HG02588 (cell line): ENCODE data around the gene LYZL1.
"Not testable (repeated sequence)": the region's sequence is repeated elsewhere in the genome, so short reads cannot be mapped to it uniquely, and the experiment has no call there.

ENCODE experiments used
- ATAC-seq: cut with Tn5 transposase; IDR thresholded peaks from one replicate; pipeline ENCODE4 v1.9.1; 2021; ENCODE audit warnings: mild to moderate bottlenecking, moderate library complexity; ENCODE audit not compliant: unreplicated experiment

Gene LYZL1

GRCh38 chr10:29304995-29305335, 16.1 kb downstream of the LYZL1 start:
- ATAC-seq = no peak

GRCh38 chr10:29306688-29307087, 17.8 kb downstream of the LYZL1 start:
- ATAC-seq = no peak

GRCh38 chr10:29308142-29308541, 19.3 kb downstream of the LYZL1 start:
- ATAC-seq = not testable (repeated sequence)

DNA sequence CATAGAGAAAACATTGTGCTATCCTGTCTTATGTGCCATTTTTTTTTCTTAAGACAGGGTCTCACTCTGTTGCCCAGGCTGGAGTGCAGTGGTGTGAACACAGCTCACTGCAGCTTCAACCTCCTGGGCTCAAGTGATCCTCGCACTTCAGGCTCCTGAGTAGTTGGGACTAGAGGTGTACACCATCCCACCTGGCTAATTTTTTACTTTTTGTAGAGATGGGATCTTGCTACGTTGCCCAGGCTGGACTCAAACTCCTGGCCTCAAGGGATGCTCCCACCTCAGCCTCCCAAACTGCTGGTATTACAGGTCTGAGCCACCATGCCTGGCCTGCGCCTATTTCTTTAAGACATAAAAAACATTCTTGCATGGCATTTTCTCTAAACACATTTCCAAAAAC, 20.6 kb downstream of the LYZL1 start:
- ATAC-seq = no peak

DNA sequence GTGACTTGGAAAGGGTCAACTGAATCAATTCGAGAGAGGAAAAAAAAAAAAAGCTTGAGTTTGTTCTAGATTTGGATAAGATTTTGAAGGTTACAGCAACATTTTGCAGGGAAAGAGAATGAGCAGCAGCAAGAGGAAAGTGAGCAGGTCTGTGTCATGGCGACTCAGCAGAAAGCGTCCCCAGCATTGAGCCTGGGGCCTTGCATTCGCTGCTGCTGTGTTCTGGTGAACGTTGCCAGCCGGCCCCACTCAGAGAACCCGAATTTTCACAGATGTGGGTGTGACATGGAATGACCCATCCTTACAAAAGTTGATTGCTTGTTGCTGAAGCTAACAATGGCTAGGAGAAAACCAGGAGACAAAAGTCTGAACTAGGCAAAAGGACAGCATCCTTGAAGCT, 21.6 kb downstream of the LYZL1 start:
- ATAC-seq = not testable (repeated sequence)

GRCh38 chr10:29313071-29313470, 24.2 kb downstream of the LYZL1 start:
- ATAC-seq = no peak

DNA sequence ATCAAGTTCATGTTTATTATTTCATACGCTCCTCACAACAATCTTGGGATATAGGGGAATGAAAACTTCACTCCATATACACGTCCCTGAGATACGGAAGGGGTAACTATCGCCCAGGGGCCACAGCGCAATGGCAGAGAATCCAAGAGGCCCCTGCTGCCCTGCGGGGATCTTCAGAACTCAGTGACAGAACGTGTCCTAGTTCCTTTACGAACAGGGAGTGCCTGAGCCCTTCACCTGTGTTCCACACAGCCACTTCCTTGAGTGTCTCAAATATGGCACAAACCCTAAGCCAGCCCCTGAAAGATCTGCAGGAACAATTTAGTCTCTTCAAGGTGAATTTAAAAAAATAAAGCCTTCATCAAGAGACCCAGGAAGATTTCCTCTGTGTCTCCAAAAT, 25.9 kb downstream of the LYZL1 start:
- ATAC-seq = no peak

DNA sequence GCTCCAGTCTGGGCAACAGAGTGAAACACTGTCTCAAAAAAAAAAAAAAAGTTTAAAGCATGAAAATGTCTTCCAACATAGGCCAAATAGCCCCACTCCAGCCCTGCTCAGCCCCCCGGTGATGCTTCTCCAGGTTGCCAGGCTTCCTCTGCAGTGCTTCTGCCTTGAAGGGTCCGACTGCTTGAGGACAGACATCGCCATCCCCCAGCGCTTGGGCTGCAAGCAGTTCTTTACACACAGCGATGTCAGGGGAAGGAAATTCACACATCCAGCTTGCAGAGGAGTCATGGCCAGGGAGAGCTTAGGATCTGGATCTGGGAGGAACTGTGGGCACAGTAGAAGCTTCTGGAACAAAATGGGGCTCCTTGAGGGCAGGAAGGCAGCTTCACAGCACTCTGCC, 26.9 kb downstream of the LYZL1 start:
- no peak for ATAC-seq

- no peak for ATAC-seq
Observed at GRCh38 chr10:29316308-29317026, 27.6 kb downstream of the LYZL1 start.

DNA sequence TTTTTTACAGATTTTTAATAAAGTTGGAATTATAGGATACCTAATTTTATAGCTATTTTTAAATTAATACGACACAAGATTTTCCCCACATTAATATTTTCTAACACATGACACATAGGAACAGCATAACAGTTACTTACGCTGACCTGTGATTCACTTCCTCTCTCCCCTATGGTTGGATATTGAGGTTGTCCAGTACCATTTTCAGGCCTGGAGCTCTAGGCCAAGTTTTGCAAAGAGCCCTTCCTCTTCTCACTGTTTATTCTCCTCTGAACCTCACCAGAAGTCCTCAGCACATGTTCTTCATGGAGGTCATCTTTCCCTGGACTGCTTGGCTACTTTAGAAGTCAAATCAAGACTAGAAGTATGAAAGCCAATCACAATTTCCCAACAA, 28.2 kb downstream of the LYZL1 start:
- ATAC-seq = no peak

DNA sequence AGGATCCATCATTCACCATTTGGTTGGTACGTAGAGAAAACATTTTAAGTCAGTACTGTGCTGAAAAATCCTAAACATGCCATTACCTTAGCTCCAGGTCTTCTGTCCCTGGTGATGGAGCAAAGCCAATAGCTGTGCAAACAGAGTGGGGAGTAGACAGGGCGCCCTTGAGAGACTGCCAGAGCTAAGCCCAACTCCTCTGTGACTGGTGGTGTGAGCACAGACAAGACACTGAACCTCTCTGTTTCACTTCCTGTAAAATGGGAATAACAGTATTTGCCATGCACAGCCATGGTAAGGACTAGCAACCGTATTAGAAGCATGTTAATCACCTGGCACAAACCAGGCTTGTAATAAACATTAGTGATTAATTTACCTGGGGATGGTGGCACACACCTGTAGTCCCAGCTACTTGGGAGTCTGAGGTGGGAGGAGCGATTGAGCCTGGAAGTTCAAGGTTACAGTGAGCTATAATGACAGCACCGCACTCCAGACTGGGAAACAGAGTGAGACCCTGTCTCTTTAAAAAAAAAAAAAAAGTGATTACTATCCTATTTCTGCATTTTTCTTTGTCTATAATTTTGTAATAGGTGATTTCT, 28.7 kb downstream of the LYZL1 start:
- no peak for ATAC-seq

GRCh38 chr10:29318141-29319071, 29.5 kb downstream of the LYZL1 start:
- ATAC-seq = not testable (repeated sequence)

DNA sequence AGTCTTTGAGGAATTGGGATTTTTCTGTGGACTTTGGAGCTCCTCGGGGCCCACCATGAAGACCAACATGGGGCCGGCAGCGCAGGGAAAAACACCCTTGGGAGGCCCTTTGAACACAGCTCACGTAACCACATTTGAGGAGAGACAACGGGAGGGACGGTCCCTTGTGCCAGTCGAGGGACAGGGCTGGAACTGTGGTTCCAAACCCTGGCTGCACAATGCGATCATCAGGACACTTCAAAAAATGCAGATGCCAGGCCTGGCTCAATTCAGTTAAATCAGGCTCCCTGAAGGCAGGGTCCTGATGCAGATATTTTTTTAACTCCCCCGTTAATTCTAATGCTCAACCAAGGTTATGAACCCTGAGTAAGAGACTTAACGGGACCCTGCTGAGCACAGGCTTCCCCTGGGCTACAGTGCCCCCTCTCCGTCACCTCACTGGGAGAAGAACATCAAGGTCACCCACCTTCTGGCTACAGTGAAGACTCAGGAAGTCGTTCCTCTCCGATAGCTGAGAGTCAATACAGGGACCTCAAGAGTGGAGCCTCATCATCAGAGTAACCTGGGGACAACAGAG, 30.4 kb downstream of the LYZL1 start:
- ATAC-seq = no peak

- not testable (repeated sequence) for ATAC-seq
Observed at GRCh38 chr10:29320680-29321121, 31.8 kb downstream of the LYZL1 start.

DNA sequence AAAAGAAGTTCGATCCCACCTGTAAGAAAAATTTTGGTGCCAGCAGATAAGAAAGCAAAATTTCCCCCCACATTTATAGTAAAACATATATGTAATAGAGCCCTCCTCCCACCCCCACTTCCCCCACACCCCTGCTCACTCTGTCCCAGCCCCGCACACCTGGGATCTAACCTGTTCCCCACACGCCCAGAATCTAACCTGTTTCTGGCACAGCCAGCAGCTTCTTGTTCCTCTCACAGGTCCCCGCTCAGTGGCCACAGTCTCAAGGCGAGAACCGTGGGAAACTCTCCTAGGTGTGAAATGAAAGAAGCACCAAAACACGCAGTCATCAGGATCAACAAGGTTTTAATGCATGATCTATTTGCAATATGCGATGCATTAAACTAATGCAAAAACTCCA, 32.8 kb downstream of the LYZL1 start:
- ATAC-seq = no peak

DNA sequence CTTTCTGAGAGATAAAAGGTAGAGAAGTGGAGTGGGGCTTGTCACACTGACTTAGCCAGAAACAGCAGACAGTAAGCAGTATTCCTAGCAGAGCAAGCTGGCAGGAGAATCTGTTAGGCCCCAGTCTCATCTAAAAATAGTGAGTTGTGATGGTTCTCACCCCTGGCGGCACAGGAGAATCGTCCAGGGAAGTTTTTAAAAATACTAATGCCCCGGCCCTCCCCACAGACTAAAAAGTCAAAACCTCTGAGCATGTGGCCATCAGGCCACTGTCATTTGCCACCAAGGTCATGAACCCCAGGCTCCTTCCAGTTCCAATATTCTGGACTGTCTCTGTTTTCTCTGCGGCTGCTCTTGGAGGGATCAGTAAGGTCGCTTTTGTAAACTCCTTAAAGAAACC, 34.0 kb downstream of the LYZL1 start:
- ATAC-seq = no peak

DNA sequence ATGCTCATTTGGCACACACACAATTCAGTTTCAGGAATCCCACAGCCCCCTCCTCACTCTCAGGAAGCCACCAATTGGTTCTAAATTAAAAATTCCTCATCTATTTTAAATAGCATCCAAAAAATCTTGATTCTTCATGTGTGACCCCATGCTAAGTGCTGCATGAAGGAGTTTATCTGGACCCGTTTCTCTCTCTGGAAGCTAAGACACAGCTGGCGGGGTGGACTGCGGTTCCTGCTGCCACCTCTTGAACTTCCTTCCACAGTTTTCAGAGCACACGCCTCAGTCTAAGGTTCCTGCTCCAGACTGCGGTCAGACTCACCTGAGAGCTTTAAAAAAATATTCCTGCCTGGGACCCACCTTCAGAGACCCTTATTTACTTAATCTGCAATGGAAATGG, 34.5 kb downstream of the LYZL1 start:
- no peak for ATAC-seq

DNA sequence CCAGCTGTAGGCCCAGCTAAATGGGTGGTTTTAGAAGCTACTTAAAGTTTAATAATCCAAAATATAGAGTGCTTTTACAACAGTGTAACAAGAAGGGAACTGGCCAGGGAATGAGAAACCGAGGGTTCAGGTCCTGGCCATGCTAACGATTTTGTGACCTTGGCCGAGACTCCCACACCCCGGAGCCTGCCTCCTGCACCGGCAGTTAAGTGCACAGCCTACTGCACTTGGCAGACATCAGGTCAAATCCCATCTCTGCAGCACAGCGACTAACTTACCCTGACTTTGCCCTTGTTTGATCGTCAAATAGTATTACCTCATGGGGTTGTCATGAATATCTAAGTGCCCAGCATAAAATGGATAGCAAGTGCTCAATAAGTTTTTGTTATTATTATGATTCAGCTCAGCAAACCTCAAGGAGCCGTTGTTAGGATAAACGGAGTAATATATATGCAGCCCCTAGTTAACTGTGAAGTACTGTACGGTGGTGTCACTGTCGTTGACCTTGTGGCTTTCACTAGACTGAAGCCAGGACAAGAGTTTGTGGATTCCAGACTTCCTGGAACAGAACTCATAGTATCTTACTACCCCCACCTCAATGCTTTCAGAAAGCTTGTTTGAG, 35.5 kb downstream of the LYZL1 start:
- no peak for ATAC-seq

DNA sequence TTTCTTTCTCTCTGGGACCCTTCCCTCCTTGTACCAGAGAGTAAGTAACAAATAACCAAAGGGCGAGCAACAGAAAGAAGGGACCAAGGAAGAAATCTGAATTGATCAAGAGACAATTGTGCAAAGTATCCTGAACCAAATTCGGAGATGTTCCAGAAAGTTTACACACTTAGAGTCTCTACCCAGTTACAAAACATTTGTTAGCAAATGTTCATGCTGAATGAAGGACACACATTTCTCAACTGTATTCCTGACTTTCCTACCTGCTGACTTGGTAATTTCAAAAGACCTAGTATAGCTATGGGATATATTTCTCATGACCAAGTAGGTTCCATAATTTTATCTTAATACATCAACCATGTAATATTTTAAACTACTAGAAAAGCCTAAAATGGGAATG, 37.4 kb downstream of the LYZL1 start:
- no peak for ATAC-seq

GRCh38 chr10:29326886-29327745, 38.2 kb downstream of the LYZL1 start:
- no peak for ATAC-seq
